Upper lobe of left lung (tissue), 6 donors: ENCODE results near the gene WSB1. TPM values are rescaled to one million over a fixed set of nuclear protein-coding genes. Genes with fewer than 3 reads are reported as not detected.
"Not testable (repeated sequence)": the region's sequence is repeated elsewhere in the genome, so short reads cannot be mapped to it uniquely, and the experiment has no call there.

Experiments used
- ATAC-seq, 2 donors: fragments of 200-7000 bp; cut with Tn5 transposase; one replicate each; pipeline ENCODE4 v1.9.1; 2022; ENCODE audit warnings: mild to moderate bottlenecking in 2 of 2, moderate library complexity in 2 of 2; ENCODE audit not compliant: low FRiP score in 2 of 2
- DNase-seq, 2 donors: peaks; one replicate each; pipeline ENCODE4 v3.0.0-alpha.2; 2019 to 2020
- H3K27ac ChIP-seq, 4 donors: fragments of 200-600 bp; sonication (generic); one replicate each; pipeline ENCODE4 v1.5.1; 2016 to 2019
- H3K27me3 ChIP-seq, 4 donors: fragments of 200-600 bp; sonication (generic); one replicate each; pipeline ENCODE4 v1.5.1; 2017 to 2019
- H3K36me3 ChIP-seq, 4 donors: fragments of 200-600 bp; sonication (generic); one replicate each; pipeline ENCODE4 v1.5.1; 2016 to 2019
- H3K4me1 ChIP-seq, 4 donors: fragments of 200-600 bp; sonication (generic); one replicate each; pipeline ENCODE4 v1.5.1; 2018 to 2019
- H3K4me3 ChIP-seq, 4 donors: fragments of 200-600 bp; sonication (generic); one replicate each; pipeline ENCODE4 v1.5.1; 2017 to 2019; ENCODE audit warnings: mild to moderate bottlenecking in 2 of 4, moderate library complexity in 1 of 4
- H3K9me3 ChIP-seq, 4 donors: fragments of 200-600 bp; sonication (generic); one replicate each; pipeline ENCODE4 v1.5.1; 2018 to 2019
- EP300 ChIP-seq, 4 donors: sonication (generic); formaldehyde crosslinking; IDR thresholded peaks; one replicate each; pipeline ENCODE4 v1.5.1; 2017; ENCODE audit warnings: antibody characterized with exemption in 4 of 4, control low read depth in 2 of 4
- POLR2A ChIP-seq, 4 donors: fragments of 450-650 bp; IDR thresholded peaks; one replicate each; pipeline ENCODE4 v1.5.1; 2016 to 2017; ENCODE audit warnings: antibody characterized with exemption in 4 of 4, mild to moderate bottlenecking in 2 of 4
- POLR2AphosphoS5 ChIP-seq, 2 donors: sonication (generic); formaldehyde crosslinking; IDR thresholded peaks; one replicate each; pipeline ENCODE4 v1.5.1; 2017; ENCODE audit warnings: antibody characterized with exemption in 2 of 2
- WGBS, 2 donors: methylation state at CpG; one replicate each; pipeline ENCODE4 v1.1.5; 2017 to 2018; 5-methylcytosine and 5-hydroxymethylcytosine counted together
- total RNA-seq, 6 donors: library from RNA; depleted of rRNA in 4 of 6; stranded (reverse); fragments of >200 nt in 4 of 6; gene quantifications; one replicate each; pipeline versions ENCODE4 v1.1.0 to v1.2.1, GENCODE V29; 2016 to 2021
- TF ChIP-seq, protein P1 (sequence below), 6 experiments: fragments of 450-650 bp in 4 of 6; fragments of 200-600 bp in 2 of 6; sonication (generic) in 2 of 6; IDR thresholded peaks; one replicate each; pipeline ENCODE4 v1.5.1; 2016 to 2019; ENCODE audit warnings: antibody characterized with exemption in 6 of 6
- donor health status: DM: no; HTN: no; CAD: no; lungs with moderate emphysema.
- donor health status: DM: no; HTN: yes; CAD: no; lungs with severe emphysema.

WSB1 gene
- total RNA-seq, 6 donors from 2014 or later: 261 to 514 (median 328) TPM

DNA sequence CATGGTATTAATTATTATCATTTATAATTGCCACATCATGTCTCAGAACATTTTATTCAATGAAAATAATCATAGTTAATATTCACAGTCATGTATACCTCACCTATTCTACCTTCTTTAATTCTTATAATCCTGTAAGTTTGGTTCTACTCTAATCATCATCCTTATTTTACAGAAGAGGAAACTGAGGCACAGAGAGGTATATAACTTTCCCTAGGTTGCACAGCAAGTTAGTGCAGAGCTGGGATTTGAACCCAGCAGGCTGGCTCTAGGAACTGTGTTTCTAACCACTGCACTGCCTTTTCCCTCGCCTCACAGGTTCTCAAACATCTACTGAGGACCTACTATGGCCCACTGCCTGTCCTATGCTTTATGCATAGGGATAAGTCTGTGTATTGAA, 32.7 kb downstream of the WSB1 start:
- Histone ChIP-seq H3K9me3 (no peaks in the 10 kb centered on the region), H3K36me3 (no peaks in the 10 kb centered on the region), H3K4me3 (no peak overlapping the region), H3K4me1 (peaks cover 17 to 28% (median 24%) of the 10 kb centered on the region in 4 donors), H3K27ac (no peak overlapping the region), H3K27me3 (no peaks in the 10 kb centered on the region)
- 74 to 85% methylated on average over 1 of the region's 1 CpG for WGBS, 2 donors
- no peak for DNase-seq
- TF ChIP-seq, protein P1, sequence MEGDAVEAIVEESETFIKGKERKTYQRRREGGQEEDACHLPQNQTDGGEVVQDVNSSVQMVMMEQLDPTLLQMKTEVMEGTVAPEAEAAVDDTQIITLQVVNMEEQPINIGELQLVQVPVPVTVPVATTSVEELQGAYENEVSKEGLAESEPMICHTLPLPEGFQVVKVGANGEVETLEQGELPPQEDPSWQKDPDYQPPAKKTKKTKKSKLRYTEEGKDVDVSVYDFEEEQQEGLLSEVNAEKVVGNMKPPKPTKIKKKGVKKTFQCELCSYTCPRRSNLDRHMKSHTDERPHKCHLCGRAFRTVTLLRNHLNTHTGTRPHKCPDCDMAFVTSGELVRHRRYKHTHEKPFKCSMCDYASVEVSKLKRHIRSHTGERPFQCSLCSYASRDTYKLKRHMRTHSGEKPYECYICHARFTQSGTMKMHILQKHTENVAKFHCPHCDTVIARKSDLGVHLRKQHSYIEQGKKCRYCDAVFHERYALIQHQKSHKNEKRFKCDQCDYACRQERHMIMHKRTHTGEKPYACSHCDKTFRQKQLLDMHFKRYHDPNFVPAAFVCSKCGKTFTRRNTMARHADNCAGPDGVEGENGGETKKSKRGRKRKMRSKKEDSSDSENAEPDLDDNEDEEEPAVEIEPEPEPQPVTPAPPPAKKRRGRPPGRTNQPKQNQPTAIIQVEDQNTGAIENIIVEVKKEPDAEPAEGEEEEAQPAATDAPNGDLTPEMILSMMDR (IDR thresholded peaks at IDR 0.05): no peak
- TF ChIP-seq EP300 (IDR thresholded peaks at IDR 0.05) (no peak), POLR2A (IDR thresholded peaks at IDR 0.05) (no peak), POLR2AphosphoS5 (IDR thresholded peaks at IDR 0.05) (no peak)
- ATAC-seq: no peak

DNA sequence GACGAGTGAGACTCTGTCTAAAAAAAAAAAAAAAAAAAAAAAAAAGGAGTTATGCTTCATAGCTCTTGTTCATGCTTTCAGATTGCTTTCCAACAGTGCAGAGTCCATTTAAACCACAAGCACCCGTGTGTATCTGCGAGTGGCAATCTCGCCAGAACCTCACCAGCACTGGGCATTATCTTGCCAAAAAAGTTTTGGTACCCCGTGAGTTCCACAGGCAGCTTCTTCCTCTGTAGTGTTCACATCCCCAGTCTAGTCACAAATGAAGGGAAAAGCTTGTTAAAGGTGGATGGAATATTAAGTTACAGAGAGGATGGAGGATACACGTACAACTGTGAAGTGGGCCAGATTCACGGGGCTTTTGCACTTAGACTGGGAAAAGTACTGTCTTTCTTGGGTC, 33.5 kb downstream of the WSB1 start:
- WGBS, 2 donors: 89 to 94% methylated on average over 7 of the region's 7 CpGs
- TF ChIP-seq POLR2AphosphoS5 (IDR thresholded peaks at IDR 0.05) (no peak), EP300 (IDR thresholded peaks at IDR 0.05) (no peak)
- Histone ChIP-seq H3K4me3 (no peak overlapping the region), H3K36me3 (no peaks in the 10 kb centered on the region), H3K9me3 (no peaks in the 10 kb centered on the region), H3K27ac (no peak overlapping the region), H3K4me1 (peaks cover 22 to 33% (median 30%) of the 10 kb centered on the region in 4 donors), H3K27me3 (no peaks in the 10 kb centered on the region)
- DNase-seq: no peak
- no peak for ATAC-seq

- 76 to 82% methylated on average over 4 of the region's 4 CpGs for WGBS, 2 donors
These were observed 34.0 kb downstream of the WSB1 start for GRCh38 chr17:27327871-27328270.

GRCh38 chr17:27328686-27329085, 34.8 kb downstream of the WSB1 start:
- H3K4me3 ChIP-seq, ATAC-seq, DNase-seq, H3K9me3 ChIP-seq, H3K36me3 ChIP-seq, H3K27me3 ChIP-seq, H3K27ac ChIP-seq: not testable (repeated sequence)
- H3K4me1 ChIP-seq: peaks cover 21 to 29% (median 26%) of the 10 kb centered on the region in 4 donors
- 72 to 91% methylated on average over 9 of the region's 9 CpGs for WGBS, 2 donors

More at GRCh38 chr17:27327871-27328270, 34.0 kb downstream of the WSB1 start:
- peaks cover 24 to 30% (median 29%) of the 10 kb centered on the region in 4 donors for H3K4me1 ChIP-seq
- H3K9me3 ChIP-seq: no peaks in the 10 kb centered on the region
- no peak overlapping the region for H3K27ac ChIP-seq
- DNase-seq (no peak), ATAC-seq (no peak)
- H3K36me3 ChIP-seq: no peaks in the 10 kb centered on the region
- H3K27me3 ChIP-seq: no peaks in the 10 kb centered on the region
- H3K4me3 ChIP-seq: no peak overlapping the region
- TF ChIP-seq, protein P1 (IDR thresholded peaks at IDR 0.05): no peak
- TF ChIP-seq EP300 (IDR thresholded peaks at IDR 0.05) (no peak), POLR2A (IDR thresholded peaks at IDR 0.05) (no peak), POLR2AphosphoS5 (IDR thresholded peaks at IDR 0.05) (no peak)

DNA sequence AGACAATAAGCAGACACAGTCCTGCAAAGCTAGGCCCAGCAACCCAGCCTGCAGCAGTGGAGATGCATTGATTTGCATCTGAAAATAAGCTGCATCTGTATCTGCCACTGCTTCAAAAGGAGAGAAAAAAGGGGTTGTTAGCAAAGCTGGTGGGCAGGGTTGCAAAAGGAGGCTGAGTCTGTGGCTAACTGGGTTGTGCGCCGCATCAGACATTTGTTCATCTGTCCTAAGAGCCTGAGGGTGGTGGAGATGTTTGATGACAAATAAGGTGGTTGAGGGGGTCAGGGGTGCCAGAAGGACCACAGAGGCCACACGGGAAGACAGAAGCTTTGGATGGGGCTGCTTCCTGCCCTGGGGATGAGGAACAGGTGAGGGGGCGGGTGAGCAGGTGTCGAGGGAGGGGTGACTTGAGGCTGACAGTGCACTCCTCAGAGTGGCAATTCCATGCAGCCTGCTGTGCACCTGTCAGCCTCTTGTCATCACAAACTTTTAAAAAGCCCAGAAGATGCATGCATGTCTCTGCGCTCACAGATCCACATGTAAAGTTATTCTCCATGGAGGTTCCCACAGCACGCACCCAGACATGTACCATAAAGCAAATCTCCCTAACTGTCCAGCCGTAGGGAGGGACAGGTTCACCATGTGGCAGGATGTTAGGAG, 35.4 kb downstream of the WSB1 start:
- no peak for ATAC-seq

More for the DNA sequence above, 35.4 kb downstream of the WSB1 start:
- no peak overlapping the region for H3K4me3 ChIP-seq
- no peak for DNase-seq
- no peak overlapping the region for H3K27ac ChIP-seq
- peaks cover 18 to 29% (median 23%) of the 10 kb centered on the region in 4 donors for H3K4me1 ChIP-seq
- no peaks in the 10 kb centered on the region for H3K36me3 ChIP-seq
- WGBS, 2 donors: 90 to 91% methylated on average over 8 of the region's 8 CpGs
- TF ChIP-seq, protein P1 (IDR thresholded peaks at IDR 0.05): no peak
- TF ChIP-seq POLR2A (IDR thresholded peaks at IDR 0.05): no peak
- no peak for TF ChIP-seq POLR2AphosphoS5 (IDR thresholded peaks at IDR 0.05)
- no peak for TF ChIP-seq EP300 (IDR thresholded peaks at IDR 0.05)
- no peaks in the 10 kb centered on the region for H3K9me3 ChIP-seq
- no peaks in the 10 kb centered on the region for H3K27me3 ChIP-seq
